HG03558 (cell line): Measurements from ENCODE around the gene CASQ2.
A peak's percentile ranks its signal among the peaks of the same experiment; 100 is the strongest.

Experiments used
- ATAC-seq: cut with Tn5 transposase; IDR thresholded peaks from one replicate; pipeline ENCODE4 v1.9.1; 2021; ENCODE audit warnings: moderate number of reproducible peaks; ENCODE audit not compliant: unreplicated experiment; ENCODE audit errors: extremely low read depth

The CASQ2 gene

GRCh38 chr1:115740811-115741210 lies 27.7 kb downstream of the CASQ2 start:
- ATAC-seq = no peak

GRCh38 chr1:115732316-115732715 lies 36.2 kb downstream of the CASQ2 start:
- ATAC-seq = no peak

DNA sequence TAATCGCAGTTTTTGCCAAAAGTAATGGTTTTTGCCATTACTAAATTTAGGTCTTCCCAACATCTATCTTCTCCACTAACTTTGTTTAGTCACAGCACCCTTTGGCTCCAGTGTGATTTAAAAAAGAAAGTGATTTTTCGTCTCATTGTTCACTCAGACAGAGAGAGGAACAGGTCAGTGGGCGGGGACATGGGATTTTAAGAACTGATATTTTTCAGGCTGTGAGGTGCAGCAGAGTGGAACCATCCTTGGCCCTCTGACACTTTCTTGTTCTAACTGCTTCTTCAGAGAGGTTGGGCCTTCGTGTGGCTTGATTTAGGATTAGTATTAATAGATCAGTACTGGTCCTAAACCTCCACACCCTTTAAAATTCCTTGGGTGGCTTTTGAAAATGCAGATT lies 38.8 kb downstream of the CASQ2 start:
- ATAC-seq = peak; percentile 43

GRCh38 chr1:115728341-115728740 lies 40.2 kb downstream of the CASQ2 start:
- no peak for ATAC-seq

GRCh38 chr1:115727706-115728249 lies 40.7 kb downstream of the CASQ2 start:
- no peak for ATAC-seq

GRCh38 chr1:115726570-115726969 lies 41.9 kb downstream of the CASQ2 start:
- ATAC-seq = no peak

GRCh38 chr1:115726161-115726560 lies 42.4 kb downstream of the CASQ2 start:
- no peak for ATAC-seq

DNA sequence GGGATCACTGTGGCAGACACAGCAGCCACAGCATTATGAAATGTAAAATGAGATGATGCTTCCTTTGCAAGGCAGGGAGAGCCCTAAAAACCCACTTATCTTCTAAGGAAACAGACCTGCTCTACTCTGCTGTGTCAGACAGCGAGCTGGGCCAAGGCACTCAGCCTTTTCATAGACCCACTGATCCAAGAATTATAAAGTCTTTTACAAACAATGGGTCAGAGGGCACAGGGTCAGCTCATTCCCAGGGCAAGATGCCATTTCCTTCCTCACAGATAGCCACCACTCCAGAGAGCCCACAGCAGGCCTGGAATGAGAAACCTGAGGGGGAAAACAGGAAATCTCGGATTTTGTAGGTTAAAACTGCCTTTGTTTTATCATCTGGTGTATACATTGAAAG lies 42.9 kb downstream of the CASQ2 start:
- no peak for ATAC-seq

GRCh38 chr1:115723756-115724155 lies 44.8 kb downstream of the CASQ2 start:
- ATAC-seq = no peak

- ATAC-seq = no peak
Measured at GRCh38 chr1:115722221-115722620, 46.3 kb downstream of the CASQ2 start.

GRCh38 chr1:115719285-115719684 lies 49.2 kb downstream of the CASQ2 start:
- no peak for ATAC-seq

DNA sequence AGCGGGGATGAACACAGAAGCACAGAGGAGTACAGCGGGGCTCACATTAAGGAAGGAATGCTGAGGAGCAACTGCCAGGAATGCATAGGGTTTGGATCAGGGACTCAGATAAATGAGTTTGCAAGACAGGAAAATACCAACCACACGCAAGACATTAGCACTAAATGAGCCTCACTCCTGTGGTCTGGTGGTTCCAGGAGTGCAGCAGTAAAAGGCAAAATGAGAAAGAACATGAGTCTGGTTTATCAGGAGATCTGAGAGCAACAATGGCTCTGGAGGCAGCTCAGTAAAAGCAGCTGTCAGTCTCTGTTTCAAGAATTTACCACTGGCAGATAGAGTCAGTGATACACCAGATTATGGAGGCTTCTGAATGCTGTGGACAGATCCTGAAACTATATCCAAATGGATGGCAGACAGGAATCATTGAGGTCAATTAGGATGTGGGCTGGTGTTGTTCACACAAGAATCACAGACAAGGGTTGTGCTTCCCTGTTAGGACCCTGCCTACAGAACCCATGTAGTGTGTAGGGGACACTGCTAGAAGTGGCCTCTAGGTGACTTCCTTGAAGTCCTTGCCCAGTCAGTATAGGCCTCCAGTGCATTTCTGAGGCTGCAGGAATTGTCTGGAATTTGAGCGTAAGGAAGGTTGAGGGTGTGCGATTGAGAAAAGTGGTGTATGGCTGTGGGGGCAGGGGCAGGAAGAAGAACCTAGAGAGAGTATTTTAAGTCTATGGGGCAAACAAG lies 50.3 kb downstream of the CASQ2 start:
- no peak for ATAC-seq

DNA sequence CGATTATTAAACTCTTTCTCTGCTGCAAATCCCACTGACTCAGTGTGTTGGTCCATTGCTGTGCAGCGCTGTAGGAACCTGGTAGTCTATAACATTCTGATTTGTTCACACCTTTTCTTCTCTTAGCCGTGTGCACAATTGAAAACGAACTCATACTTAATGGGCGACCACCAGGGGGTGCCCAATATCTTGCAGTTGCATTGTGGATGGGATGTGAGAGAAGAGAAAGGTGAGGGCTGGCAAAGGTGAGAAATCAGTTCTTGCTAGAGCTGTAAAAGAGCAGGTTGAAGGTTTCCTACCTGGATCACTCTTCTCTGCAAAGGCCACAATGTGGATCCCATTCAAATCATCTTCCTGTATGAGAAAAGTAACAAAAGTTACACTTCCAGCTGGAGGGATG lies 51.0 kb downstream of the CASQ2 start:
- no peak for ATAC-seq

DNA sequence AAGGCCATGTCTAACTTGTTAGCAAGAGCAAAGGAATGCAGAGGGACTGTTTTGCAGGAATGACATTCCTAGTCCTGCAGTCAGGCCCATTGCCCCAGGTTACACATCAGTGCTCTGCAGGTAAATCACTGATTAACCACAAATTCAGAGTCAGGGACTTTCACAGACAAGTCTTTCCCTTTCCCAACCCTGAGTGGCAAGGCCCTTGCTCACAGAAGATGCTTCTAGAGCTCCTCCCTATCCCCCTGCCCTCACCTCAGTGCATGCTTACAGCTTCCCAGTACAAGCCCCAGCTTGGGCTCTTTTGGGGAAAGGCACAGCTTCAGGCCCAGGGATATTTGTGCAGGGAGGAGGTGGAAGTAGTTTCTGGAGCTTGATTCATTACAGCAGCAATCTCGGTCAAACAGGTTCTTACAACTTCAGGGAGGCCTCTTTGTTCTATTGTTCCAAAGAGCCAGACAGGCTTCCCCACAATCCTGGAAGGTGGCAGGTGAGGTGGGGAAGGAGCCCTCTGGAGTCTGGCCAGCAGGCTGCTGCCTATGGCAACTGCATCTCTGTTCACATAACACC lies 53.9 kb downstream of the CASQ2 start:
- ATAC-seq = no peak

DNA sequence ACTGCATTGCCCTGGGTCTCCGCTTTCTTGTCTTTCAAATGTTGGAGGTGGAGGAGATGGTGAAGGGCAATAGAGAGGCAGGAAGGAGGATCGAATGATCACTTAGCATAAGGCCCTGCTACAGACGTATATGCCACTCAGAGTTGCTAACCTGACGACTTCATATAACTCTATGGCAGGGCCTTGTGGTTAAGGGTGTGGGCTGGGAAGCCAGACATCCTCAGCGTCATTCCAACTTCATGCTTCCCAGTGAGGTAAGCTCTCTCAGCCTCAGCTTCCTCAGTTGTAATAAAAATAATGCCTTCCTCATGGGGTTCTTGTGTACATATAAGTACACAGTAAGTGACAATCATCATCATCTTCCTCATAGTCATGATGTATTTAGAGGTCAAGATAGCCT lies 54.6 kb downstream of the CASQ2 start:
- no peak for ATAC-seq

DNA sequence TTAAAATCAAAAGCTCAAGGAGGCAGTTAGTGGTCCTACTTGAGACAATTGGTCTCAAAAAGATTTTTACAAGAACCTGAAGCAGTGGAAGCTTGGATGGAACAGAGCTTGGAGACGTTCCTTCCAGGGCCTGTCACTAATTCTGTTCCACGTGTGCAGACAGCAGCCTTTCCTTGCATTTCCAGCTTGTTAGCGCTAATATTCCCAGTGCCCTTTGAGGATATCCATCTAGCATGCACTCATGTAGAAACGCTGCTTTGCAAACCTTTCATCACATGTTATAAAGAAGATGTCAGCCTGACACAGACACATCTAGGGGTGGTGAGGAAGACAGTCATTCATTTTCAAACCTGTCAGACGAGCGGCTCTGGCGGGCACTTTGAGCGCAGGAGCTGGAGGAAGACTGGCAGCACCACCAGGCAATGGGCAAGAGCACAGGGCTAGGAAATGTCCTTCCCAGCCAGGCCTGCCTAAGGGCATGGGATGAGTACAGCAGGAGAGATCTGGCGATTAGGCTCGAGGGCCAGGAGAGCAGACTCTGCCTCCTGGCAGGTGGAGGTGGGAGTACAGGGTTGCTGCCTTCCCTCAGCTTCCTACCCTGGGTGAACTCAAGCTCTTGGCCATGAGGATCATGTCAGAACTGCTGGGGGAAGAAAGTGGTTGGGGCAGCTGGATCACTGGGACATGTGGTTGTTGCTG lies 55.5 kb downstream of the CASQ2 start:
- ATAC-seq = no peak

- ATAC-seq = no peak
Measured at GRCh38 chr1:115710859-115711624, 57.5 kb downstream of the CASQ2 start.

DNA sequence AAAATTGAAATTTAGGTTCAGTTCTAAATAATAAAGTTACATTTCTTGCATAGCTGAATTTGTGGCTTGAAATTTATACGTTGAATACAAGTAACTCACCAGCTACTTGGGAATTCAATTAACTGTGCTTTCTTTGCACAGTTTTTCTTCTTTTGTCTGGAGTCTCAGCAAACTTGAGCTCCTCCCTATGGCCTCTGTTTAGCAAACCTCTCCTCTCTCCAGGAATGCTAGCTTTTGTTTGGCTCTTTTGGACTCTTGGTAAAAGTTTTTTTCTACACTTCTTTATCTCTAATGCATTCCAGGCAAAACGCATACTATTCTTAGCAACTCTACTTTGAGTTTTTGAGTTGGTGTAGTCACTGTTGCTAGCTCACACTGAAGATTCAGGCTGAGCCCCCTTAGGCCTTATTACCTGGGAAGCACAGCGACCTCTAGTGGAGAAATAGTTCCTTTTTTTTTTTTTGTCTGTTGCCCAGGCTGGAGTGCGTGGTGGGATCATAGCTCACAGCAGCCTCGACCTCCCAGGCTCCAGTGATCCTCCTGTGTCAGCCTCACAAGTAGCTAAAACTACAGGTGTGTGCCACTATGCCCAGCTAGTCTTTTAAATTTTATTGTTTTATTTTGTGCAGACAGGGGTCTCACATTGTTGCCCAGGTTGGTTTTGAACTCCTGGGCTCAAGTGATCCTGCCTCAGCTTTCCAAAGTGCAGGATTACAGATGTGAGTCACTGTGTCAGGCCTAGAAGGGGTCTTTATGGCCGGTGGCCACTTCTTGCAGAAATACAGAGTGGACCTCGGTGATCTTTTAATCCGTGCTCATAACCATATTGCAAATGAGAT lies 61.7 kb downstream of the CASQ2 start:
- no peak for ATAC-seq

- ATAC-seq = no peak
Measured at GRCh38 chr1:115705963-115706362, 62.6 kb downstream of the CASQ2 start.
